ENCODE measurements around the gene EMILIN3. TPM values are rescaled to one million over a fixed set of nuclear protein-coding genes. Genes with fewer than 3 reads are reported as not detected.

Gene EMILIN3, protein sequence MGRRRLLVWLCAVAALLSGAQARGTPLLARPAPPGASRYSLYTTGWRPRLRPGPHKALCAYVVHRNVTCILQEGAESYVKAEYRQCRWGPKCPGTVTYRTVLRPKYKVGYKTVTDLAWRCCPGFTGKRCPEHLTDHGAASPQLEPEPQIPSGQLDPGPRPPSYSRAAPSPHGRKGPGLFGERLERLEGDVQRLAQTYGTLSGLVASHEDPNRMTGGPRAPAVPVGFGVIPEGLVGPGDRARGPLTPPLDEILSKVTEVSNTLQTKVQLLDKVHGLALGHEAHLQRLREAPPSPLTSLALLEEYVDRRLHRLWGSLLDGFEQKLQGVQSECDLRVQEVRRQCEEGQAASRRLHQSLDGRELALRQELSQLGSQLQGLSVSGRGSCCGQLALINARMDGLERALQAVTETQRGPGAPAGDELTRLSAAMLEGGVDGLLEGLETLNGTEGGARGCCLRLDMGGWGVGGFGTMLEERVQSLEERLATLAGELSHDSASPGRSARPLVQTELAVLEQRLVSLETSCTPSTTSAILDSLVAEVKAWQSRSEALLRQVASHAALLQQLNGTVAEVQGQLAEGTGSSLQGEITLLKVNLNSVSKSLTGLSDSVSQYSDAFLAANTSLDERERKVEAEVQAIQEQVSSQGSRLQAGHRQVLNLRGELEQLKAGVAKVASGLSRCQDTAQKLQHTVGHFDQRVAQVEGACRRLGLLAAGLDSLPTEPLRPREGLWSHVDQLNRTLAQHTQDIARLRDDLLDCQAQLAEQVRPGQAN
- total RNA-seq: not detected

DNA sequence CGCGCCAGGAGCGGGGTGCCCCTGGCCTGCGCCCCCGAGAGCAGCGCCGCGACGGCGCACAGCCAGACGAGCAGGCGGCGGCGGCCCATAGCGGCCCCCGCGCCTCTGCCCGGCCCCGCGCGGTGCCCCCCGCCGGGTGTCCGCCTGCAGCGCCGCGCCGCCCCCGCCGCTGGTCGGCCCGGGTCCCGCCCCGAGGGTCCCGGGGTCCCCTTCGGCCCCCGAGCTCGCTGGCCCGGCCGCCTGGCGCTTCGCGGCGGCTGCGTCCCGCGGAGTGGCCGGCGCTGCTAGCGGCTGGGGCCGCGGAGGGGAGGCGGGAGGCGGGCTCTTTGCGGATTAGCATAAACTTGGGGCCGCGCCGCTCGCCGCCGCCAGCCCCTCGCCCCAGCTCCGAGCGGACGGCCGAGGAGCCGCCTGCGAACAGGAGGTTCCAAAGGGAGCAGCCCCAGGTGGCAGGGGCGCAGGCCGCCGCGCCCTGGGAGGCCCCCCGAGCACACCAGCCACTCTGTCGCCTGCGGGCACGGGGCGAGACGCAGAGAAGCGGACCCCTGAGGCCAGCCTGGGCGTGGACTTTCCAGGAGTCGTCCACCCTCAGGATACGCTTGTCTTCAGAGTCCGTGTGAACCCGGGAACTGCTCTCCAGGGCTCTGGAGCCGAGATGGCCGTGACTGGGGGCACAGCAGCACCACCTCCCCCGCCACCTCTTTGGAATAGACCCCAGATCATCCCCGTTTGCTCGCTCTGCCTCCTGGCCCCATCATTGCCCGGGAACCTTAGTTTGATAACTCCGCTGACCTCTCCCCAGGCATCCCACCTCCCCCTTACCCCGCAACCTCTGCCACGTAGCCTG, at the start of gene EMILIN3:
Gene EMILIN3 (minus strand): TSS at position 273 of the 847 bp plus-strand sequence. CDS start 184 bp downstream, at position 89.
- Mint-ChIP-seq H3K27ac (no peak within 1 kb of the TSS), H3K9me3 (peaks cover 4% of the 10 kb centered on the region), H3K36me3 (peaks cover 5% of the 10 kb centered on the region), H3K4me3 (peak within 1 kb of the TSS; percentile 59), H3K27me3 (peaks cover 44% of the 10 kb centered on the region), H3K4me1 (peaks cover 10% of the 10 kb centered on the region)
- DNase-seq: no peak

DNA sequence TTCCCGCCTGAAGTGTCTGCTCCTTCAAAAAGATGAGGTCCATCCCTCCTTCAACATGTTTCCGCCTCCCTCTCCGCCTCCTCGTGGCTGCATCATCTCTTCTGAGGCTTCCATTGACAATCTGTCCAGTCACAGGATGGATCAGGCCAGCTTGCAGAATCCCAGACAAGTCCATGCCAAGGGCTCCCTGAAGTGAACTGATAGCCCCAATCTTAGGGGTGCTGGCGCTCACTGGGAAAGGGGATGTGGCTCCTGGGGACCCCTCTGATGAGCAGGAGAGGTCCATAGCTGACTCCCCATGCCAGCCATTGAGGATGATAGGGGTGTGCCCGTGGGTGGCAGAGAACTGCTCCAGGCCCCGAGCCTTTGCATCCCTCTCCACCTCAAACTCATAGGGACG, 48.6 kb upstream of the EMILIN3 start:
- no peaks in the 10 kb centered on the region for H3K9me3 Mint-ChIP-seq
- no peak overlapping the region for H3K4me3 Mint-ChIP-seq
- no peak overlapping the region for H3K27ac Mint-ChIP-seq
- H3K36me3 Mint-ChIP-seq: peaks cover 11% of the 10 kb centered on the region
- H3K27me3 Mint-ChIP-seq: no peaks in the 10 kb centered on the region
- DNase-seq: no peak
- H3K4me1 Mint-ChIP-seq: peaks cover under 1% of the 10 kb centered on the region

DNA sequence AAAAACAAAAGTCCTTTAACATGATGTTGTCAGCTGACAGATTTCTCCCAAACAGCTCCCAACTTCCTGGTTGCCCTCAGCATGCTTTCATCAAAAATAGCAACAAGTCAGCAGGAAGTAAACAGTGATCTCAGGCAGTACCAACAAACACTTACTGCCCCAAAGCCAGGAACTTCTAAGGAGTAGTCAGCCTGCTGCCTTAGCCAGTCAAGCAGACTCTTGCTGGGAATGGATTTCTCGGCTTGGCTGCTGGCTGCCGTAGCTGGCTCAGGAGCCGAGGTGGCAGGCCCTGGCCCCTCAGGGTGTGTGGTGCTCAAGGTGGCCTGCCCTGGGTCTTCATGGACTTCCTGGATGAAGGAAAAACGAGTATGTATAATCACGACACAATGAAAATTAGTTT, 46.6 kb upstream of the EMILIN3 start:
- DNase-seq: no peak
- H3K4me3 Mint-ChIP-seq: no peak overlapping the region
- no peaks in the 10 kb centered on the region for H3K27me3 Mint-ChIP-seq
- H3K9me3 Mint-ChIP-seq: no peaks in the 10 kb centered on the region
- H3K4me1 Mint-ChIP-seq: peaks cover 10% of the 10 kb centered on the region
- H3K36me3 Mint-ChIP-seq: peaks cover 9% of the 10 kb centered on the region
- no peak overlapping the region for H3K27ac Mint-ChIP-seq

DNA sequence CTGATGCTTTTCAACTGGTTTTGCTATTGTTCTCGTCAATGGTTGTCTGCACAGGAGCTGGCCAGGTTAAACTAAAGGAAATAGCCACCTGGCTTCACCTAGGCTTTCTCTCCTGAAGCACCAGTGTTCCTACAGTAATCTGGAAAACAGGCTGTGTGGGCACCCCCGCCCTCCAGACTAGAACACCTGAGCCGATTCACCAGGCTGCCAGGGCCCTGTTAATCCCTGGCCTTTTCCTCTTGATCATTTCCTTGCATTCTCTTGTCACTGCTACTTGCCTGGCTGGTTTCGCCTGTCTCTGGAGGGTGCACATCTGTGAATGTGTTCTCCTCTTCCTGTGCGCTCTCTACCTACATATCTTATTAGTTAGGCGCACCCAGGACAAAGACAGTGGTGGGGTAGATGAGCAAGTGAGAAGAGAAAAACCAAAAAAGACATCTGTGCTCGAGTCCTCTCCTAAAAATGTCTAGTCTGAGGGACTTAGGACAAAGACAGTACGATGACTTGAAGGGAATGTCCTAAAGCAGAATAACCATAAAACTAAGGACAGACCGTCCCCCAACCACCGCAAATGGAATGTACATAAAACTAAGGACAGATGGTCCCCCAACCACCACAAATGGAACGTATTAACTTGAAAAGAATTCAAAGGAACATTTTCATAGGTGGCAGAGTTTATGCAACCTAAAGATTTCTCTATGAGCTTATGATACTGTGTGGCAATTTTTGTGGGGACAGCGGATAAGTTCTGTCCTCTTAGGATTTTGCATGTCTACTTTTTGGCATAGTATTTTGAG, 45.9 kb upstream of the EMILIN3 start:
- Mint-ChIP-seq H3K36me3 (peaks cover 9% of the 10 kb centered on the region), H3K27me3 (no peaks in the 10 kb centered on the region), H3K27ac (no peak overlapping the region), H3K4me1 (peaks cover 12% of the 10 kb centered on the region), H3K9me3 (no peaks in the 10 kb centered on the region), H3K4me3 (no peak overlapping the region)
- DNase-seq: no peak

DNA sequence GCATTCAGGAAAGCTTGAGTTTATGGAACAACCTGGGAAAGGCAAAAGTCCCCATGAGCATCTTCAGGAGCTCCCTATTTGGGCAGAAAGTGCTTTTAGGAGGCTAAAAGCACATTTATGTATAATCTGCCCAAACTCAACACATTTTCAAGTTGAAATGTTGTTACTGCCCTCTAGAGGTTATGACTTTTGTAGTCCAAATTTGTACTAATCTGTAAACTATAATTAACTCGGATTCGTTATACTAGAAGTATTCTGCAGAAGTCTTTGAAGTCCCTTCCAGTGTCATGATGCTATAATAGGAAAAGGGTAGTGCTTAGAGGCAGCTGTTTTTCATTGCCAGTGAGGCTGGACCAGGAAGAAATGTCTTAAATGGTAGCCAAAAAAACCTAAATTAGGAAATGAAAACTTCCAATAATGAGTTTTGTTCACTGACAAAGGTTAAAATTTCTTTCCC, 44.8 kb upstream of the EMILIN3 start:
- Mint-ChIP-seq H3K4me1 (peaks cover 13% of the 10 kb centered on the region), H3K9me3 (no peaks in the 10 kb centered on the region), H3K36me3 (peaks cover 13% of the 10 kb centered on the region), H3K27ac (no peak overlapping the region), H3K27me3 (no peaks in the 10 kb centered on the region), H3K4me3 (no peak overlapping the region)
- no peak for DNase-seq

DNA sequence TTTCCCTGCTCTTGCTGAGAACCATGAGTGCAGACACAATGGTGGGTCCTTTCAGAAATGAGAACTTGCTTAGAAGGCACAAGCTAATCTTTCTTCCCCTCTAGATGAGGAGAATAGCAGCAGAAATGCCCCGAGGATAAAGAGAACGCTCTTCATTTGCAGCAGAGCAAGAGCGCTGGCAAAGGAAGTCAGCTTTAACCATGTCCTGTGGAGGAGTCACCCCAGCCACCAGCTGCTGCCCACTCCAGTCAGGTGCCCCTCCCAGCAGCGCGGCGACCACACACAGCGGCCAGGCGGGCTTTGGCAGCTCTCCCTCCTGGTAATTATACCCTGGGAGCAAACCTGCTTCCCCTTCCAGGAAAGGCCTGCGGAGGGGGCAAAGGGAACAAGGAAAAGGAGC, 42.4 kb upstream of the EMILIN3 start:
- Mint-ChIP-seq H3K36me3 (peaks cover 8% of the 10 kb centered on the region), H3K27ac (no peak overlapping the region), H3K4me1 (peaks cover 13% of the 10 kb centered on the region), H3K9me3 (no peaks in the 10 kb centered on the region), H3K27me3 (no peaks in the 10 kb centered on the region), H3K4me3 (no peak overlapping the region)
- DNase-seq: no peak

DNA sequence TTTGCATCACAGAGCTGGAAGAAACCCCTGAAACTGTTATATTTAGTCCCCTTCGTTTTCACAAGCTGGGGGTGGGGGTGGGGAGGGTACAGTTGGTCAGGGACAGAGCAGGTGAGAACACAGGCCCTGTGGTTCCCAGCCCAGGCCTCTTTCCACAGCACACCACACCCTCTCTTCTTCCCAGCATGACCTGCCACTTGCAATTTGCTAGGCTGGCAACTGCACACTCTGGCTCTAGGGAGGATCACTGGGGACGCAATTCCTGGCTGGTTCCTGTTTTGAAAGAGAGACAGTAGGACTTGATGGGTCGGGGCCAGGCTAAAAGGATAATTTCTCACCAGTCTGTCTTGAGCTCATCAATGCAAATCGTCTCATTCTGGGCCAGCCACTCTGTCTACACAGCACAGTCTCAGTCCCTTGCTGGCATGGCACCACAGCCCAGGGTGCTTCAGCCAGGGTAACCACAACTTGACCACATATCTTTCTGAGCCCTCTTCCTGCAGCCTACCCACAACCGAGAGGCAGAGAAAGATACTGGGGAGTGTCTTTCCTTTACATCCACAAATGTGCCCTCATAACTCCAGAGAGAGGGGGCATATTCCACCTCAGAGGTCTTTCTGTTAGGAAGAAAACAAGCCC, 41.7 kb upstream of the EMILIN3 start:
- peak; percentile 13 for DNase-seq
- no peak overlapping the region for H3K4me3 Mint-ChIP-seq
- H3K27me3 Mint-ChIP-seq: no peaks in the 10 kb centered on the region
- H3K4me1 Mint-ChIP-seq: peaks cover 13% of the 10 kb centered on the region
- H3K36me3 Mint-ChIP-seq: peaks cover 8% of the 10 kb centered on the region
- H3K9me3 Mint-ChIP-seq: no peaks in the 10 kb centered on the region
- H3K27ac Mint-ChIP-seq: no peak overlapping the region

DNA sequence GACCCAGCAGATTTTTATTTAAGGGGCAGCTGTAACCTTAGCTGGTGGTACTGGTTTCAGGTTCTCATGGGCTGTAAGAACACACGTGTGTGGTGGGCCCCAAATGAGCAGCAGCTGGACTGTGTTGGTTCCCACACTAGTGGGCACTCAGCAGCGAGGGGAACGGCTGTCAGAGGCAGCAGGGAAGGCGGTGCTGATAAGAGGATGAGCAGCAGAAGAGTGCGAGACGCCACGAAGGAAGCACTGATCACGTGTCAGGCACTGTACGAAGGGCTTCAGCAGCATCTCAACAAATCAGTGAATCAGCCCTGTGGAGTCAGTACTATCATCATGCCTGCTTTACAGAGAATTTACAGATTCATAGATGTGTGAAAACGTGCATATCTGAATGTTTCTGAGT, 41.0 kb upstream of the EMILIN3 start:
- Mint-ChIP-seq H3K9me3 (no peaks in the 10 kb centered on the region), H3K27ac (no peak overlapping the region), H3K27me3 (no peaks in the 10 kb centered on the region), H3K36me3 (peaks cover 8% of the 10 kb centered on the region), H3K4me3 (no peak overlapping the region), H3K4me1 (peaks cover 13% of the 10 kb centered on the region)
- no peak for DNase-seq

DNA sequence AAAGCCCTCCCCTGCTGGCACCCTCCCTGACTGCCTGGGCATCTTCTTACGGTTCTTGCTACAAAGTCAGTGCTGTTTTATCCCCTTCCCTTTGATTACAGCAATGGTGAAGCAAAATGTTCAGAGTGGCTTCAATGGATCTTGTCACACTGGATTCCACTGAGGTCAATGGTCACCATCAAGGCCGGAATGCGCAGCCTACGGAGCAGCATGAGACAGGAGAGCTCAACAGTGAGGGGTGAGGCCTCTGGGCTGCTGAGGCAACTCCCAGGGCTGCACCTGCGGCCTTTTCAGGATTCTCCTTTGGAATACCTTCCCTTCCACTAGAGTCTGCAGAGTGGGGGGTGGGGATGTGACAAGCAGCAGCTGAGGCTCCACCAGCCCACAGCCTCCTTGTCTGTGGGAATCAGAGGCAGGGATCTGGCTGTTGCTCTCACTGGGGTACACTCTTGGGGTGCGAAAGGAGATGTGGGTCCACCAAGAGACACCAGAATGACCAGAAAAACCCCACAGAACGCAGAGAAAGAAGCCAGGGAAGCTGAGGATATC, 40.4 kb upstream of the EMILIN3 start:
- no peaks in the 10 kb centered on the region for H3K27me3 Mint-ChIP-seq
- H3K36me3 Mint-ChIP-seq: peaks cover 8% of the 10 kb centered on the region
- H3K27ac Mint-ChIP-seq: no peak overlapping the region
- H3K9me3 Mint-ChIP-seq: no peaks in the 10 kb centered on the region
- no peak overlapping the region for H3K4me3 Mint-ChIP-seq
- peaks cover 13% of the 10 kb centered on the region for H3K4me1 Mint-ChIP-seq
- DNase-seq: no peak

DNA sequence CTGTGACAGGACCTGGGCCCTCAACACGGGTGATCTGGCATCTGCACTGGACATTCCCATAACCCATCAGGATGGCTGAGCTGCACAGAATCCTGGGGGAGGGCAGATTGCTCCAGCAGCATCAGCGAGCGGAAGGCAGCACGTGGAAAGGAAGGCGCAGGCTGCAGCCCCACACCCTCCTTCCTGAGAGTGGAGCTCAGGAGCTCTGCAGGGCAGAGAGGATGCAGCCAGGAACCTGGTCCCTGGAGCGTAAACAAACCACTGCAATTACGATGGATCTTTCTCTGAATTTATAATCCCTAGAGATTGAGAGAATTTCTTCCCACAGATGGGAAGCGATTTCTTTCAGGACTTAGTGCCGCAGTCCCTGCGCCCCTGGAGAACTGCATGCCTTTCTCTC, 39.7 kb upstream of the EMILIN3 start:
- DNase-seq: no peak
- no peaks in the 10 kb centered on the region for H3K27me3 Mint-ChIP-seq
- H3K9me3 Mint-ChIP-seq: no peaks in the 10 kb centered on the region
- peaks cover 8% of the 10 kb centered on the region for H3K36me3 Mint-ChIP-seq
- peaks cover 13% of the 10 kb centered on the region for H3K4me1 Mint-ChIP-seq
- H3K4me3 Mint-ChIP-seq: no peak overlapping the region
- no peak overlapping the region for H3K27ac Mint-ChIP-seq

DNA sequence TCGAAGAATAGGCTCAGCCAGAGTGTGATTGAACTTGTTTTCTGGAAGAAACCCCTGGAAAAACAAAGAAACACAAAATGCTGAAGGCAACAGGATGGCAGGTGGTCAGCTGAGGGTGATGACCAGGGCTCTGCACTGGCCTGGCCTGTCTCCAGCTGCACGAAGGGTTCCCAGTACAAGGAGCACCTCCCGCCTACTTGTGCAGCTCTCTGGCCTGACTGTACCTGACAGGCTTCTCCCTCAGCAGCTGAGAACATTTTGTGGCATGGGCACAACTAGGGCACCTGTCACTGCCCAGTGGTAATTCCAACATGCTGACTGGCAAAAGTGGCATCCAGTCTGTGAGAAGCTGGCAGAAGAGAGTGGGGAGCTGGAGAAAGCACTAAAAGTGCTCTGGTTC, 38.8 kb upstream of the EMILIN3 start:
- Mint-ChIP-seq H3K4me1 (peaks cover 13% of the 10 kb centered on the region), H3K27ac (no peak overlapping the region), H3K36me3 (peaks cover 8% of the 10 kb centered on the region), H3K27me3 (no peaks in the 10 kb centered on the region), H3K9me3 (no peaks in the 10 kb centered on the region), H3K4me3 (no peak overlapping the region)
- no peak for DNase-seq

DNA sequence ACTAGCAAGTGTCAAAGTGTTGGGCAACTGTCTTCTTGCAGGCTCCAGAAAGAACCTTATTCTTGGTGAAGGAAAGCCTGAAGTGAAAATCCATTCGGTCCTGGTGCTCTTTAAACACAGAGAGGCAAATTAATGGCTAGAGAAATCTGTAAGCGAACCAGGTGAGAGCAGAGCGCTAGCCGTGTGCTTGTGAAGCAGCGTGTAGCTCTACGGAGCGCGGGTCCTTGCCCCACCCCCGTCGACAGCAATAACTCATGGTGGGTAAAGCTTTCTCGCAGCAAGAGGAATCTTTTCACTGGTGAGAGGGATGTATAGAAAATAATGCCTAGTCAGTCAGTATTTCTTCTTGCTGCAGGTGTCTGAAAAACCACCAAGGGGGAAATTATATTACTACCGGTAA, 37.0 kb upstream of the EMILIN3 start:
- Mint-ChIP-seq H3K9me3 (no peaks in the 10 kb centered on the region), H3K4me3 (no peak overlapping the region), H3K27ac (no peak overlapping the region), H3K27me3 (no peaks in the 10 kb centered on the region), H3K36me3 (peaks cover 8% of the 10 kb centered on the region), H3K4me1 (peaks cover 8% of the 10 kb centered on the region)
- no peak for DNase-seq

DNA sequence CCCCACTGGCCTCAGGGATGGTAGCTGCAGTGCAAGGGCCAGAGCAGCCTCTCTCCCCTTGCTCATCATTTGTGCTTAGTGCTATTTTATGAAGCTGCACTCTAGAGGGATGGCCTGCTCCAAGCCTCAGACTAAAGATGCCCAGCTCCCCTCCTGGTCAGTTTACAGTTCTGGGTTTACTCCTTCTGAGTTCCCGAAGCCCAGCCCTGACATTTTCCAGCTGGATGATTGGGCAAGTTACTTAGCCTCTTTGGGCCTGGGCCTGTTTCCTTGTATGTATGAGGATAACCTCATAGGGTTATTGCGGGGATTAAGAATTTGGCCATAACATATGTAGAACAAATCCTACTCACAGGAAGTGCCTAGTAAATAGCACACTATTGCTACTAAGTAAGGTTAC, 31.8 kb upstream of the EMILIN3 start:
- DNase-seq: no peak
- Mint-ChIP-seq H3K4me1 (no peaks in the 10 kb centered on the region), H3K27ac (no peak overlapping the region), H3K4me3 (no peak overlapping the region), H3K36me3 (no peaks in the 10 kb centered on the region), H3K9me3 (no peaks in the 10 kb centered on the region), H3K27me3 (no peaks in the 10 kb centered on the region)

Measured in activated naive CD8-positive, alpha-beta T cell treated with anti-CD3 and anti-CD28 coated beads for 36 hours (primary cell).